Transverse colon (tissue), 4 donors: Measurements from ENCODE around the gene RGL3. TPM values are rescaled to one million over a fixed set of nuclear protein-coding genes. Genes with fewer than 3 reads are reported as not detected.

Source experiments
- DNase-seq: peaks from one replicate; pipeline ENCODE4 v3.0.0-alpha.2; 2019
- H3K27ac ChIP-seq, 4 donors: fragments of 200-600 bp; sonication (generic); 2 replicates each; pipeline ENCODE4 v1.5.1; 2016 to 2018; ENCODE audit warnings: inconsistent platforms in 4 of 4
- H3K27me3 ChIP-seq: fragments of 200-600 bp; sonication (generic); 2 replicates; pipeline ENCODE4 v1.5.1; 2017; ENCODE audit warnings: inconsistent platforms
- H3K36me3 ChIP-seq, 4 donors: fragments of 200-600 bp; sonication (generic); 2 replicates each; pipeline ENCODE4 v1.5.1; 2017 to 2019; ENCODE audit warnings: inconsistent platforms in 4 of 4
- H3K4me1 ChIP-seq, 4 donors: fragments of 200-600 bp; sonication (generic); 2 replicates each; pipeline ENCODE4 v1.5.1; 2017 to 2020; ENCODE audit warnings: inconsistent platforms in 4 of 4
- H3K4me3 ChIP-seq, 4 donors: fragments of 200-600 bp; sonication (generic); 1 replicate in 1 of 4; 2 replicates in 3 of 4; pipeline versions ENCODE4 v1.5.1 to v1.6.1; 2017 to 2019; ENCODE audit warnings: inconsistent platforms in 4 of 4
- H3K9me3 ChIP-seq, 2 donors: fragments of 200-600 bp; sonication (generic); 2 replicates each; pipeline ENCODE4 v1.5.1; 2017 to 2019; ENCODE audit warnings: inconsistent platforms in 2 of 2
- CTCF ChIP-seq, 5 experiments: fragments of 200-600 bp in 3 of 5; fragments of 450-650 bp in 2 of 5; sonication (generic) in 3 of 5; IDR thresholded peaks; 1 replicate in 2 of 5; 2 replicates in 3 of 5; pipeline ENCODE4 v1.5.1; 2016 to 2017; ENCODE audit warnings: antibody characterized with exemption in 5 of 5, inconsistent platforms in 3 of 5, mild to moderate bottlenecking in 2 of 5, moderate library complexity in 1 of 5
- EP300 ChIP-seq: sonication (generic); formaldehyde crosslinking; IDR thresholded peaks from one replicate; pipeline ENCODE4 v1.6.1; 2017; ENCODE audit warnings: antibody characterized with exemption, low read depth
- POLR2A ChIP-seq: fragments of 450-650 bp; IDR thresholded peaks from one replicate; pipeline ENCODE4 v1.6.1; 2016; ENCODE audit warnings: antibody characterized with exemption, mild to moderate bottlenecking, moderate library complexity
- POLR2AphosphoS5 ChIP-seq, 3 donors: sonication (generic); formaldehyde crosslinking; IDR thresholded peaks; one replicate each; pipeline ENCODE4 v1.6.1; 2016; ENCODE audit warnings: antibody characterized with exemption in 3 of 3
- WGBS, 2 donors: methylation state at CpG; one replicate each; pipeline ENCODE4 v1.1.5; 2018; ENCODE audit warnings: low coverage in 1 of 2; 5-methylcytosine and 5-hydroxymethylcytosine counted together
- in situ Hi-C, 4 donors: fragments of 200-750 bp; cut with MboI; loops; one replicate each; pipeline versions ENCODE4 v1.15.0 to v1.15.1; 2017; ENCODE audit warnings: low sequenced_read_pairs in 3 of 4, low pct_ligation_motif_present in 1 of 4, low pct_unique_long_range_greater_than_20kb in 1 of 4
- intact Hi-C: fragments of 100-400 bp; cut with DNase I; formaldehyde crosslinking; loops from one replicate; pipeline ENCODE4 v1.15.1; 2023; ENCODE audit warnings: low total_unique reads
- total RNA-seq, 4 donors: library from RNA; depleted of rRNA; stranded (reverse); fragments of >200 nt; gene quantifications; one replicate each; pipeline ENCODE4 v1.1.0, GENCODE V29; 2016

RGL3 gene
- total RNA-seq, 4 donors from 2014 or later = 6.7 to 78.9 (median 28.1) TPM

- Histone ChIP-seq H3K36me3 (peaks cover 0 to 11% (median 4%) of the 10 kb centered on the region in 4 donors), H3K4me1 (peaks cover 0 to 3% (median 0%) of the 10 kb centered on the region in 4 donors), H3K27me3 (peaks cover 22% of the 10 kb centered on the region), H3K27ac (no peak overlapping the region), H3K9me3 (no peaks in the 10 kb centered on the region), H3K4me3 (no peak overlapping the region)
- intact Hi-C loops (no loop called here), in situ Hi-C loops (loop anchor here in 1 of 4 donors (25.0 kb wide), 1 partner anchor 166 kb away; the partner anchor contains the start of gene TSPAN16)
- WGBS, 2 donors = 53% methylated on average over 23 of the region's 27 CpGs; no CpG with 5 or more reads in 1 of the 2 donors
- DNase-seq = no peak
- TF ChIP-seq POLR2AphosphoS5 (IDR thresholded peaks at IDR 0.05) (no peak), CTCF (IDR thresholded peaks at IDR 0.05) (peak in 1 of 5 experiments; percentile 12)
These were observed 34.6 kb upstream of the RGL3 start for GRCh38 chr19:11453468-11454341.

GRCh38 chr19:11452620-11453310 is 33.7 kb upstream of the RGL3 start:
- Histone ChIP-seq H3K27ac (no peak overlapping the region), H3K4me3 (no peak overlapping the region), H3K4me1 (peaks cover 0 to 3% (median 0%) of the 10 kb centered on the region in 4 donors), H3K9me3 (no peaks in the 10 kb centered on the region), H3K36me3 (peaks cover 0 to 15% (median 7%) of the 10 kb centered on the region in 4 donors), H3K27me3 (peaks cover 12% of the 10 kb centered on the region)
- DNase-seq = no peak
- in situ Hi-C loops (loop anchor here in 1 of 4 donors (25.0 kb wide), 1 partner anchor 165 kb away; the partner anchor contains the start of gene TSPAN16), intact Hi-C loops (no loop called here)
- TF ChIP-seq EP300 (no peak), POLR2AphosphoS5 (IDR thresholded peaks at IDR 0.05) (no peak), CTCF (IDR thresholded peaks at IDR 0.05) (no peak), POLR2A (no peak)
- 84 to 93% methylated on average over 12 to 33 of the region's 33 CpGs for WGBS, 2 donors

- no peak for DNase-seq
- Histone ChIP-seq H3K9me3 (no peaks in the 10 kb centered on the region), H3K27me3 (peaks cover 6% of the 10 kb centered on the region), H3K27ac (no peak overlapping the region), H3K4me3 (no peak overlapping the region), H3K36me3 (peaks cover 0 to 22% (median 11%) of the 10 kb centered on the region in 4 donors), H3K4me1 (peaks cover 0 to 3% (median 0%) of the 10 kb centered on the region in 4 donors)
- in situ Hi-C loops = loop anchor here in 1 of 4 donors (25.0 kb wide), 1 partner anchor 165 kb away; the partner anchor contains the start of gene TSPAN16
- TF ChIP-seq EP300 (no peak), POLR2AphosphoS5 (IDR thresholded peaks at IDR 0.05) (no peak), CTCF (IDR thresholded peaks at IDR 0.05) (no peak), POLR2A (no peak)
- intact Hi-C loops = no loop called here
- WGBS, 2 donors = 34 to 42% methylated on average over 20 to 25 of the region's 25 CpGs
These were observed 32.9 kb upstream of the RGL3 start for GRCh38 chr19:11451871-11452619.
